ENCODE data around the gene STING1.

- no peak for TF ChIP-seq CTCF (IDR thresholded peaks at IDR 0.05)
- TF ChIP-seq POLR2AphosphoS5 (IDR thresholded peaks at IDR 0.05; ENCODE audit: low read depth, low read length) = no peak
Measured at GRCh38 chr5:139458580-139459407, 23.8 kb downstream of the STING1 start.
